Measurements from ENCODE around the gene SDHAF2. TPM values are rescaled to one million over a fixed set of nuclear protein-coding genes. Genes with fewer than 3 reads are reported as not detected.
A peak's percentile ranks its signal among the peaks of the same experiment; 100 is the strongest.
"Not testable (repeated sequence)": the region's sequence is repeated elsewhere in the genome, so short reads cannot be mapped to it uniquely, and the experiment has no call there.

SDHAF2 gene
- total RNA-seq, 1 donor from 2014 or later, result 13.6 TPM

GRCh38 chr11:61453695-61454094 is 23.8 kb downstream of the SDHAF2 start:
- intact Hi-C loops (cut with DNase I), result no loop called here
- Histone ChIP-seq H3K4me1 (no peaks in the 10 kb centered on the region), H3K4me3 (no peak overlapping the region), H3K27me3 (no peaks in the 10 kb centered on the region), H3K27ac (no peak overlapping the region), H3K36me3 (peaks cover 4 to 39% of the 10 kb centered on the region in 2 donors), H3K9me3 (no peaks in the 10 kb centered on the region)
- no peak for DNase-seq (ENCODE audit: low spot score in 2 of 2)
- TF ChIP-seq, protein P1, sequence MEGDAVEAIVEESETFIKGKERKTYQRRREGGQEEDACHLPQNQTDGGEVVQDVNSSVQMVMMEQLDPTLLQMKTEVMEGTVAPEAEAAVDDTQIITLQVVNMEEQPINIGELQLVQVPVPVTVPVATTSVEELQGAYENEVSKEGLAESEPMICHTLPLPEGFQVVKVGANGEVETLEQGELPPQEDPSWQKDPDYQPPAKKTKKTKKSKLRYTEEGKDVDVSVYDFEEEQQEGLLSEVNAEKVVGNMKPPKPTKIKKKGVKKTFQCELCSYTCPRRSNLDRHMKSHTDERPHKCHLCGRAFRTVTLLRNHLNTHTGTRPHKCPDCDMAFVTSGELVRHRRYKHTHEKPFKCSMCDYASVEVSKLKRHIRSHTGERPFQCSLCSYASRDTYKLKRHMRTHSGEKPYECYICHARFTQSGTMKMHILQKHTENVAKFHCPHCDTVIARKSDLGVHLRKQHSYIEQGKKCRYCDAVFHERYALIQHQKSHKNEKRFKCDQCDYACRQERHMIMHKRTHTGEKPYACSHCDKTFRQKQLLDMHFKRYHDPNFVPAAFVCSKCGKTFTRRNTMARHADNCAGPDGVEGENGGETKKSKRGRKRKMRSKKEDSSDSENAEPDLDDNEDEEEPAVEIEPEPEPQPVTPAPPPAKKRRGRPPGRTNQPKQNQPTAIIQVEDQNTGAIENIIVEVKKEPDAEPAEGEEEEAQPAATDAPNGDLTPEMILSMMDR (IDR thresholded peaks at IDR 0.05), result no peak

DNA sequence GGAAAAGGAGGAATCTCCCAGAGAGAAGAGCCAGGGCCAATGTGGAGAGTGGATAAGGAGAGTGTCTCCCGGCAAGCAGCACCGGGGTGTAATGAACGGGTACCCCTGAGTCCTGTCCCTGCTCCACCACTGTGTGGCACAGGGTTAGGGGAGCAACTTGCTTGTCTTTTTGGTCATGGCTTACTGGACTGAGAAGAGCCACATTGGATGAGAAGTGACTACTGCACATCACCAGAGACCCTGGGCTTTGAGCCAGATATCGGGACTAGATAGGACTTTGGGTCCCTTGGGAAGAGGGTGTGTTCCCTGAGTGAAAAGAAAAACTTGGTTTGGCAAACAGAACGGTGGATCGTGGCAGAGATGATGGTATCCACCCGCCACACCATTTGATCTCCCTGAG is 24.6 kb downstream of the SDHAF2 start:
- no peak overlapping the region for H3K4me3 ChIP-seq
- no peaks in the 10 kb centered on the region for H3K27me3 ChIP-seq
- intact Hi-C loops (cut with DNase I), result no loop called here
- H3K9me3 ChIP-seq, result no peaks in the 10 kb centered on the region
- no peaks in the 10 kb centered on the region for H3K4me1 ChIP-seq
- TF ChIP-seq, protein P1 (IDR thresholded peaks at IDR 0.05), result no peak
- H3K36me3 ChIP-seq, result peaks cover 3 to 34% of the 10 kb centered on the region in 2 donors
- H3K27ac ChIP-seq, result no peak overlapping the region
- DNase-seq (ENCODE audit: low spot score in 2 of 2), result no peak

DNA sequence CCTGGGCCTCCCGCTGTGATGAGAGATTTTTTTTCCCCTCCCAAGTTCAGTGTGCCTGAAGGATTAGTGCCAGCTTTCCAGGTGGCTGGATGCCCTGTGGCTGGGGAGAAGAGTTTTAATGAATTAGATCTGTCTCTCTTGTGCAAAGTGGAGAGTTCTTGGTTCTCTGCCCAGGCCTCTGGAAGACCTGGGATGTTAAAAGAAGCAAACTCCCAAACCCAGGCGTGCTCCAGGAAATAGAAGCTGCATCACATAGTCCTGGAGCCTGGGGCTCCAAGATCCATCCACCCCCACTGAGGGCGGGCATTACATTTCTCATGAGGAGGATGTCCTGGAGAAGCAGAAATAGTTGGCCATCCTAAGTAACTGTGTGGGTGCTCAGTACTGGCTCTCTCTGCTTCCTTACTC is 30.6 kb downstream of the SDHAF2 start:
- TF ChIP-seq, protein P1 (IDR thresholded peaks at IDR 0.05), result no peak
- H3K36me3 ChIP-seq, result peaks cover 3 to 13% of the 10 kb centered on the region in 2 donors
- H3K27me3 ChIP-seq, result no peaks in the 10 kb centered on the region
- no peak overlapping the region for H3K27ac ChIP-seq
- no peak for DNase-seq (ENCODE audit: low spot score in 2 of 2)
- H3K4me3 ChIP-seq, result no peak overlapping the region
- no peaks in the 10 kb centered on the region for H3K4me1 ChIP-seq
- H3K9me3 ChIP-seq, result no peaks in the 10 kb centered on the region
- intact Hi-C loops (cut with DNase I), result no loop called here

DNA sequence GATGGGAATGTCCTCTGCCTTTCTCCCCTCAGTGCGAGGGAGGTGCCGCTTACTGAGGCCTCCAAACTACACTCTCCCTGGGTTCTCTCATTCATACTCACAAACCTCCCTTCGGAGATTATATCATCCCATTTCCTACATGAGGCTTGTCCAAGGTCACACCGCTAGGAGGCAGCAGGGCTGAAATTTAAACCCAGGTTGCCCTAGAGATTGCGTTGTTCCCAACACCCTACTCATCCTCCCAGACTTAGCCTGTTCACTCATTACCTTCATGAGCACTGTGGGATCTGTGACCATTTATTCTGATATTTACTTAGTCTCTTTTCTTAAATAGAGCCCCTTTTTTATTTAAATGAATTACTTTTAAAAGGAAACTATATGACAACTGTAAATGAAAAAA is 31.1 kb downstream of the SDHAF2 start:
- Histone ChIP-seq H3K9me3 (no peaks in the 10 kb centered on the region), H3K4me1 (no peaks in the 10 kb centered on the region), H3K27ac (no peak overlapping the region), H3K36me3 (peaks cover 0 to 8% of the 10 kb centered on the region in 2 donors), H3K27me3 (no peaks in the 10 kb centered on the region), H3K4me3 (no peak overlapping the region)
- no peak for DNase-seq (ENCODE audit: low spot score in 2 of 2)
- TF ChIP-seq, protein P1 (IDR thresholded peaks at IDR 0.05), result no peak
- intact Hi-C loops (cut with DNase I), result no loop called here

DNA sequence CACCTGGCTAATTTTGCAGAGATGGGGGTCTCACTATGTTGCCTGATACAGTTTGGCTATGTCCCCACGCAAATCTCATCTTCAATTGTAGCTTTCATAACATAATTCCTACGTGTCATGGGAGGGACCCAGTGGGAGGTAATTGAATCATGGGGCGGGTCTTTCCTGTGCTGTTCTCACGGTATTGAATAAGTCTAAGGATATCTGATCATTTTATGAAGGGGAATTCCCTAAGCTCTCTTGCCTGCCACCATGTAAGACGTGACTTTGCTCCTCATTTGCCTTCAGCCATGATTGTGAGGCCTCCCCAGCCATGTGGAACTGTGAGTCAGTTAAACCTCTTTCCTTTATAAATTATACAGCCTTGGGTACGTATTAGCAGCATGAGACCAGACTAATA is 37.7 kb downstream of the SDHAF2 start:
- DNase-seq (ENCODE audit: low spot score in 2 of 2); intact Hi-C loops (cut with DNase I); H3K4me1 ChIP-seq; H3K9me3 ChIP-seq; H3K27me3 ChIP-seq; H3K4me3 ChIP-seq: not testable (repeated sequence)
- H3K27ac ChIP-seq, result peak overlapping the region in 1 of 2 donors; percentile 25
- H3K36me3 ChIP-seq, result peaks cover 0 to 15% of the 10 kb centered on the region in 2 donors

GRCh38 chr11:61468002-61468401 is 38.1 kb downstream of the SDHAF2 start:
- DNase-seq (ENCODE audit: low spot score in 2 of 2), result no peak
- intact Hi-C loops (cut with DNase I), result no loop called here
- peaks cover 0 to 12% of the 10 kb centered on the region in 2 donors for H3K4me1 ChIP-seq
- peak overlapping the region in 1 of 2 donors; percentile 25 for H3K27ac ChIP-seq
- H3K4me3 ChIP-seq, result no peak overlapping the region
- no peaks in the 10 kb centered on the region for H3K27me3 ChIP-seq
- H3K36me3 ChIP-seq, result peaks cover 0 to 12% of the 10 kb centered on the region in 2 donors
- H3K9me3 ChIP-seq, result no peaks in the 10 kb centered on the region
- TF ChIP-seq, protein P1 (IDR thresholded peaks at IDR 0.05), result no peak
